Umbilical cord (tissue), 2 donors: ENCODE data around the gene CIAO3. TPM values are rescaled to one million over a fixed set of nuclear protein-coding genes. Genes with fewer than 3 reads are reported as not detected.

Source experiments
- DNase-seq: peaks from one replicate; pipeline ENCODE4 v3.0.0-alpha.2; 2015; ENCODE audit warnings: low spot score
- total RNA-seq: library from RNA; depleted of rRNA; stranded (reverse); fragments of >200 nt; gene quantifications from one replicate; pipeline ENCODE4 v1.2.3, GENCODE V29; 2014; ENCODE audit warnings: low replicate concordance; ENCODE audit not compliant: insufficient read depth

Gene CIAO3
- total RNA-seq, 1 donor from 2014 or later, result 32.5 TPM

DNA sequence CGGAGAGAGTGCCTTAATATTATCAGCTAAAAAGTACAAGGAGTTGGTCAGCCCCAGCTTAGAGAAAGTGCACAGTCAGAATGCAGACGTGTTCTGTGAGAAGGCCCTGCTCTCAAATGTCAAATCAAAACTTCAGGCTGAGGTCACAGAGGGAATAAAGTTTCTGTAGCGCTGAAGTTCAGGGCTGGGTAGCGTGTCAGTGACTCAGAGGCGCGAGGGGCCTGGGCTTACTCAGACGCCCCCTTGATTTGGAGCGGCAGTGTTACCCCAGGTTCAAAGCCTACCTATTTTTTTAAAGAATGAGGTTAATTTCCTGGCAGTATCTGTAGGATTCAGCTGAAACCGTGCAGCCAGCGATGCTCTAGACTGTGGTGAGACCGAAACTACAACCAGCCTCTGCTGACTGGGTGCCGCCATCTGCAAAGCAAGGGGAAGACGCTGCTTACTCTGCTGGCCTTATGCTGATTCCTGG, 4.8 kb downstream of the CIAO3 start:
- no peak for DNase-seq

DNA sequence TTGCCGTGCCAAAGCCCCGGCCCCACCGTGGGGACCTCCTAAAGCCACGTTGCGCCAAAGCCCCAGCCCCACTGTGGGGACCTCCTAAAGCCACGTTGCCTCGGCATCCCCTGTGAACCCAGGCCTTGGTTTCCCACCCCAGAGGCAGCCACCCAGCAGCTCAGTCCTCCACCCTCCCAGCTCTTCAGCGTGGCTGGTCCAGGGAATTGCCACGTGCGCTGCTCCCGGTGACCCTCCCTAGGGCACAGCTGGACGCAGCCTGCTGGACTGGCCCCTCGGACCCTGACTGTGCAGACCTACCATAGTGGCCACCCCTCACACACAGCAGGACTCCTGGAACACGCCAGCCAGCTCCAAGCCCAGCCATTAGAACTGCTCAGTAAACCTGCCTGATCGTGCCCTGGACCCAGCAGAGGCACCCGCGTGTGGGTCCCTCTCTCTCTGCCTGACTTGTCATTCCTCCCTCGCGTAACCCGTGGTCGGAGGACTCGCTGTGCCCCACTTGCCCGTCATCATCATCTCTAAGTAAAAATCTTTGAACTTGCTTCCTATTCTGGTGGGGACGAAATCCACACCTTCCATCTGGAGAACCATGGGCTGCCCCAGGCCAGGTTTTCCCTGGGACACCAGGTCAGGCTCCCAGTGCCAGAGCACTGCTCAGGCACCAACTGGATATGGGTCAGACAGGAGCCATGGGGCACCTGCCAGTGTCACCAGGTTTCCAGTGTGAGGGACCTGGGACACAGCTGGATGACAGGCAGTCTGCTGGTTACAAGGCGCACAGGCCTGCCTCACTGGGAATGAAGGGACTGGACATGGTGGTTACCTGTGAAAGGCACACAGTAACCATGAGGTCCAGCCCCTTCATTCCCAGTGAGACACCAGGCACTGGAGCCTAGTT, 5.6 kb downstream of the CIAO3 start:
- DNase-seq, result no peak

DNA sequence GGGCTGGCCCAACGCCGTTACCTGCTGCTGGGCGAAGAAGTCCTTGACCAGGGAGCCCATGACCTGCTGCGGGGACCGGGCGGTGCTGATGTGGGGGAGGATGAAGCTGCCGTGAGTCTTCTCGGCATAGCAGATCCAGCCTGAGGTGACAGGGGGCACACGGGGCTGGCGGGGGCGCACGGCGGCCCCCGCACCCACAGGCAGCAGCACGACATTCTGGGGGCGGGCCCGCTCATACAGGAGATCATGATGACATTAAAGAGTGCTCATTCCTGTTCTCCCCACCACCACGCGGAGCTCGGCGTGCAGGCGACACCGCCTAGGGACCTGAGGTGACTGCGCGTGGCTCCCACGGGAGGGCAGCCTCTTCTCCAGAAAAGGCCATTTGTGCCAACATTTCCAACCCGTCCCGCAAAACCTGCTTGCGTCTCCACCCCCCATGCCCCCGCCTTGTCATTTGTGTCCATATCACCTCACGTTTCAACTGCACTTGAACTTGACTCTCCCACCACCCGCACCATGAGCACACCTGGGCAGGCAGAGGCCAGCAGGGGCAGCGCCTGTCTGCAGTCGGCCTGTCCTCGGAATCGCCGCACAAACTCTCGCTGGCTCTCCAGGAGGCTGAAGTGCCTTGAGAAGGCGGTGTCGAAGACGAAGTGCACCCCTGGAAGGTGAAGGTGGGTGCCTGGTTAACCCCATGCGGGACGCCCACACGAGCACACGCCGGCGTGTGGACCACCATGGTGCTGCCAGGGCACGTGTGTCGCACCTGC, 6.4 kb downstream of the CIAO3 start:
- DNase-seq, result no peak

DNA sequence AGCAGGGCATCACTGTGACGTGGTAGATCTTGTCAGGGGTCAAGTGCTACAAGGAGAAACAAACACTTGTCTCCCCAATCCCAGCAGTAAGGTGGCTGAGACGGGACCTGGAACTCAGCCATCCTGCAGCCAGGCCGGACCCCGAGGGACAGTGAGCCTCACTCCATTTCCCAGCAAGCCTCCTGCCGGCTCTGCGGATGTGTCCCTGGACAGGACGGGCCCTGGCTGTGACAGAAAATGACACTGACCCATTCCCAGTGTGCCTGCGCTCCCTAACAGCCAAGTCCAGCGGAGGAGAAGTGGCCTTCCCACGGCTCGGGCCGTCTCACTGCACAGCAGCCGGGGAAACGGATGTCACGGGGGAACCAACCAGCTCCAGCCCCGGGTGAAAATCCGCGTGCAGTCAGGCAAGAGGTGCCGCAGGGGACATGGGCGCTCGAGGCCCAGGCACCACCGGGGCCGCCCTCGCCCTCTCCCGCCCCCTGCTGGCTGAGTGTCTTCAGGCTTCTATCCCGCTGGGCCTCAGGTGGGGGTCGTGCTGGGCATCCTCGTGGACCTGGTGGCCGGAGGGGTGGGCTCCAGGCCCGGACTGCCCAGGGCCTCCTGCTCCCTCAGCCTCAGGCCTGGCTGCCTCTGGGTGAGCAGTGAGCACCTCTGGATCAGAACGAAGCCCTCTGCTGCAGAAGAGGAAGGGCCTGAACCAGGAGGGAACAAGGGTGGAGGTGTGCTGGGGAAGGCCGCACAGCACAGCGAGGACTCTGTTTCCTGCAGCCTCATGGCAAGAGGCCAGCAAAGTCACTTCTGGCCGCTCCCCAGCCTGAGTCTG, 7.2 kb downstream of the CIAO3 start:
- no peak for DNase-seq

DNA sequence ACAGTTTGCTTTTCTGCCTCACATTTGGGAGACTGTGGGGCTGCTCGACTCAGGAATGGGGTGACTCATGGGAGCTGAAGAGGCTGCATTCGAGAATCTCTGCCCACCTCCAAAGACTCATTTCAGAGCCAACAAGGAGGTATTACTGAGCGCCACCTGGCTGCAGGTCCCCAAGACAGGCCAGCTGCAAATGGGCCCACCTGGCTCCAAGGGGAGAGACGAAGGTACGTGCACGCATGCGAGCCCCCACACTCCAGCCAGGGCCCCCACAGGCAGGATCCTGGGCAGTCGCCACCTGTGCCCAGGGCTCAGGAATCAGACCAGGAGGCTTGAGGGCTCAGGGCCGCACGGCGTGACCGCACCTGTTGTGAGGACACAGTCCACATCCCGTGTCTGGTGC, 7.9 kb downstream of the CIAO3 start:
- no peak for DNase-seq

DNA sequence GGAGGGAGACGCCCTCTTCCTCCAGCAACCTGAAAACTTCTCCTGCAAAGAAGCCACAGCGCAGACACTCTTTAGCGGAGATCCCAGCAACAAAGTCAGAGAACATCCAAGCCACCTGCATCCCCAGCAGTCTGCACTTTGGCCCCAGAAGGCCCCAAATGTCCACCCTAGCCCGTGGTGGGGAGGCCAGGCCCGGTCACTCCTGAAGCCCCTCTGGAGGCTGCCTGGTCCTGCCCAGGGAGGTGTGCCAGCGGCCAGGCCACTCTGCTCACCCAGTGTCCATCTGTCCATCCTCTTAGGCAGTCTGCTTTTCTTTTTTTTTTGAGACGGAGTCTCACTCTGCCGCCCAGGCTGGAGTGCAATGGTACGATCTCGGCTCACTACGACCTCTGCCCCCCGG, 8.5 kb downstream of the CIAO3 start:
- DNase-seq, result no peak

DNA sequence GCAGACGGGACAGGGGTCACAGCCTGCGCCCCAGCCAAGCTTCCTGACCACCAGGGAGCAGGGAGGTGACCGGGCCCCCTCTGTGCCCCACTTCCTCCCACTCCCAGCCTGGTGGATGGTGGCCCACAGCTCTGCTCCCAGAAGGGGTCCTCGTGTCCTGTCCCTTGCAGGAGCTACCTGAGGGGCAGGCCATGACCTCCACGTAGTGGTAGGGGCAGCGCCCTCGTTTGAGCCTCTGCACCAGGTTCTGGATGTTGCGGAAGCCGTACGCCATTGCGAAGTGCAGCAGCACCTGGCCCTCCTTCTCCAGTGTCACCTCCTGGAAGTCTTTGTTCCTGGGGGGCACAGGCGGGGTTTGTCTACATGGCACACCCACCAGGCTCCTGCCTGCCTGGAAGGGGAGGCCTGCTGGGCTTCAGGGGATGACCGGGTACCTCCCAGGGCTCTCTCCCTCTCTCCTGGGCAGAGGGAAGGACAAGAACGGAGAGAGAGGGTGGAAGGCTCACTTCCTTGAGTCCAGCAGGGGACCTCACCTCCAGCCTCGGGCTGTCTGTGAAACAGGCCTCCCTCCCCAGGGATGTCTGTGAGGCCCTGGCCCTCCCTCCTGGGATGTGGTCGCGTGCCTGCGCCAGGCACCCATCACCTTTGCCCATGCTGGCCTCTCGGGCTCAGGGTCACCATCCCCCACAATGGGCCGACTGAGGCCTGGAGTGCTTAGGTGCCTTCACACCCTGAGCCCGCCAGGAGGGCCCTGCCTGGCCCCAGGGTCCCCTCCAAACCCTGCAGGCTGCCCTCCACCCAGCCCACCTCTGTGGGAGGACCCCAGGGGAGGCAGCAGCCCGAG, 9.9 kb downstream of the CIAO3 start:
- no peak for DNase-seq

DNA sequence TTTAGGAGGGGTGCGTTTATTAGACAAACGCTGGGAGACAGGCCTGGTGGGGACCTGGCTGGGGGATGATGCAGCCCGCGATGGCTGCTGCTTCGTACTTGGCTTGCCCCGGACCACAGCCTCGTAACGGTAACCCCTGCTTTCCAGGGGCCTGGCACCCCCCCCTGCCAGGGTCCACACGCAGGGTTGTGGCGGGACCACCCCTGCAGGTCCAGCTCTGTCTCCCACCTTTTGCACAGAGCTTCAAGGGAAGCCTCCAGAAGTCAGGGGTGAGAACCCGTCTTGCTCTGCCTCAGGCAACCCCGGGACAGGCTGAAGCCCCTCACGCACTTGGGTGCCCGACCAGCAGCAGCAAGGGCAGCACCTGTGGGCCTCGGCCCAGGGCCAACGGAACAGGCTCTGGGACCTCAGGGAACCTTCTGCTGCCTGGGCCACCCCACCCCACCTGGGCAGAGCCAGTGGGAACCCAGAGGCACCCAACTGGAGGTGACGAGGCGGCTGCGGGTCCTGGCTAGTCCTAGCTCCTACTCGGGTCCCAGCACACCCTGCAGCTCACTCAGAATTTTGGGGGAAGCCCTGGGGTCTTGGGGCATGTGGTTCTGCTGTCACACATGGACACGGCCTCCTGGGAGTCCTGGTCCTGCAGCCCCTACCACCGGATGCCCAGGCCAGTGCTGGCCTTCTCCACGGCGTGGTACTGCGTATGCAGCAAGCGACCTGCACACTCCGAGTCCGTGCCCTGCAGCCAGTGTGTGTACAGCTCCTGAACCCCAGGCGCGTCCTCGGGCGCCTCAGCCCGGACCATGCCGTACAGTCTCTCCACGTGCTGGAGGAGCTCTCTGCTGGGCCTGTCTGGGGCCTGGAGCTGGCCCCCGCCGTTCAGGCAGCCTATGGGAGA, 10.8 kb downstream of the CIAO3 start:
- DNase-seq, result no peak

DNA sequence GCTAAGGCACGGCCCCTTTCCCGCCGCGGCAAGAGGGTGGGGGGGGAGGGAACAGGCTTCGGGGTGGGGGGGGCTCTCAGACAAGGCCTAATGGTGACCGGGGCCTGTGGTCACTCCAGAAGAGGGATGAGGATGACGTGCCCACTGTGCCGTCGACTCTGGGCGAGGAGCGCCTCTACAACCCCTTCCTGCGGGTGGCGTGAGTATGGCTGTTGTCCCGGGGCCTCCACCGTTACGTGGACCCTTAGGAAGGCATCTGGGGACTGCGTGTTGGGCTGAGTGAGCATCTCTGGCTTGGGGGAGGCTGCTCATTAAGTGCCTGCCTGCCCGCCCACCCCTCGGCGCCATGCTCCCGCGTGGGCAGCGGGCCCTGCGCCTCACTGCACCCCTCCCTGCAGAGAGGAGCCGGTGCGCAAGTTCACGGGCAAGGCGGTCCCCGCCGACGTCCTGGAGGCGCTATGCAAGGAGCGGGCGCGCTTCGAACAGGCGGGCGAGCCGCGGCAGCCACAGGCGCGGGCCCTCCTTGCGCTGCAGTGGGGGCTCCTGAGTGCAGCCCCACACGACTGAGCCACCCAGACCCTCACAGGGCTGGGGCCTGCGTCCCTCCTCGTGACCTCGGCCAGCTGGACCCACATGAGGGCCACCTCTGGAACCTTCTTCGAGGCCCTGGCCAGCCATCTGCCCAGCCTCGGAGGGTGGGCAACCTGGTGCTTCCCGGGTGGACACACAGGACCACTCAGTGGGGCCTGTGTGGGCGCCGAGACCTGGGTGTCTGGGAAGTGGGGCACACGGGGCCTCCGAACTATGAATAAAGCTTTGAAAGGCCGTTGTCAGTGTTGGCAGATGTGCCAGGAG, 11.7 kb downstream of the CIAO3 start:
- DNase-seq, result no peak

DNA sequence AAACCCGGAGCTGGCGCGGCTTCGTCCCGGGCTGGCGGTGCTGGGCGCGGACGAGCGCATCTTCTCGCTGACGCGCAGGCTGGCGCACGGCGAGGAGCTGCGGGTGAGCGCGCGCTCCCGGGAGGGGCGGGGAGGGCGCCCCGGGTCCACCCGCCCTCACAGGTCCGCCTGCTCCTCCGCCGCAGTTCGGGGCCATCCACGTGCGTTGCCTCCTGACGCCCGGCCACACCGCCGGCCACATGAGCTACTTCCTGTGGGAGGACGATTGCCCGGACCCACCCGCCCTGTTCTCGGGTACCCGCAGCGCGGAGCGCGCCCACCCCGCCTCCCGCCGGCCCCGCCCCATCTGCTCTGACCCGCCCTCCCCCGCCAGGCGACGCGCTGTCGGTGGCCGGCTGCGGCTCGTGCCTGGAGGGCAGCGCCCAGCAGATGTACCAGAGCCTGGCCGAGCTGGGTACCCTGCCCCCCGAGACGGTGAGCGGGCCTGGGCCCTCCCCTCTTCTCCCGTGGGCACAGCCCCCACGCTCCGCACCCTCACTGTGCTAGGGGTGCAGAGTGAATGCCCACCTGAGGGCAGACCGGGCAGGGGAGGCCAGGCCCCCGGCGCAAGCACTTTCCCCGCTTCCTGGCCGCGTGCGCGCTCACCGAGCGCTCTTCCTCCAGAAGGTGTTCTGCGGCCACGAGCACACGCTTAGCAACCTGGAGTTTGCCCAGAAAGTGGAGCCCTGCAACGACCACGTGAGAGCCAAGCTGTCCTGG, 12.5 kb downstream of the CIAO3 start:
- DNase-seq, result peak; percentile 50

DNA sequence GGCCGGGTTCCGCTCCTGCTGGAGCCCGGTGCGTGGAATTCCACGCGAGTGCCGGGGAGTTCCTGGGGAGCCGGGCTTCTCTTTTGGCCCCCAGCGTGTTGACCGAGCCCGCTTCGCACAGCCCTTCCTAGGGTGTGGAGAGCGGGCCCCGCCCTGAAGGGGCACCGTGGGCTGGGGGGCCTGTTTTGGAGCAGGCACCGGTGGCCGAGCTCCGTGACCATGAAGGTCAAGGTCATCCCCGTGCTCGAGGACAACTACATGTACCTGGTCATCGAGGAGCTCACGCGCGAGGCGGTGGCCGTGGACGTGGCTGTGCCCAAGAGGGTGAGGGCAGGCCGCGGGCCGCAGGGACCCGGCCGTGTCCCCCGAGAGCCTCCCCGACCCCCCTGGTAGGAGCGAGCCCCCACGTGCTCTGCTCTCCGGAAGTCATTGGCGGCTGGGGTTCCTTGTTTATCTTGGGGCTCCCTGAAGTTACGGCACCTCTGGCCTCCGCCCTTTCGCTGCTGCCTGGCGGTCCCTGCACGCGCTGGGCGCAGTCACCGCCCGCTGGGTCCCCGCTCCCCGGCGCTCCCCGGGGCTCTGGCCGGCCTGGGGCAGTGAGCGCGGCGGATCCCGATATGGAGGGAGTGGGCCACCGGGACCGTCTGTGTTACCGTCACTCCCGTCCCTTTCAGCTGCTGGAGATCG, 13.4 kb downstream of the CIAO3 start:
- DNase-seq, result no peak

DNA sequence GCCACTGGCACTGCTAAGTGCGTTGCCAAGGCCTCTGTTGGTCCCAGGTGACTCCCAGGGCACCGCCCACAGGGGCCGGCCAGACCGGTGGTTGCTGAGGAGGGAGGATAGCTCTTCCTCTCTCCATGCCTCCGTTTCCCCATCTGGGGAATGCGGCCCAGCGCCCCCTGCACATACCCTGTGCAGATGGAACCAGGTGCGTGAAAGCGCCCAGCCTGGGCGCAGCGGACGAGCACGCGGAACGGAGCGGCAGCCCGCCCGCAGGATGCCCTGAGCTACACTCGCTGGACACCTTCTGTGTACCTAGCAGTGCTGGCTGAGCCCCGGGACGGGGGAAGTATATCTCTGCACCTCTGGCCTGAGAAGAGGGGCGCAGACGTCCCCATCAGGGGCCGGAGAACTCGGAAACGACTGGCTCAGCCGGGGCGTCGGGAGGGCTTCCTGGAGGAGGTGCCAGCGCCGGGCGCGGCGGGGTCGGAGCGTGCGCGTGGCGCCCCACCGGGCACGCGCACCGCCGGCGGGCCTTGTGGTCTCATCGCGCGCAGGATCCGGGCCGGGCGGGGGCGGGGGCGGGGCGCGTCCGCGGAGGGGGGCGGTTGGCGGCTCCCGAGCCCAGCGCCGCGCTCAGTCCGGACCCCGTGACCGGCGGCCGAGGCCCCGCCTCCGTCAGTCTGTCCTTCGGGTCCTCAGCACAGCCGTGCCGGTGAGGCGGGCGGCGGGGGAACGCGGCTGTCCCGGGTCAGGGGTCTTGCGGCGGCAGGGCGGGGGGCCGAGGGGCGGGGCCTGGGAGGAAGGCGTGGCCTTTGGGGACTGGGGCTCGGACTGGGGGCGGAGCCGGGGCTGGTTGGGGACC, 14.1 kb downstream of the CIAO3 start, which contains the start of the genes CCDC78 and HAGHL:
Gene CCDC78, minus strand, starts transcription at position 6 of the 853 bp plus-strand sequence. CDS start 76 bp downstream, outside the sequence.
Gene HAGHL, plus strand, starts transcription at position 669 of the 853 bp plus-strand sequence. CDS start 404 bp downstream, outside the sequence.
- DNase-seq, result no peak

DNA sequence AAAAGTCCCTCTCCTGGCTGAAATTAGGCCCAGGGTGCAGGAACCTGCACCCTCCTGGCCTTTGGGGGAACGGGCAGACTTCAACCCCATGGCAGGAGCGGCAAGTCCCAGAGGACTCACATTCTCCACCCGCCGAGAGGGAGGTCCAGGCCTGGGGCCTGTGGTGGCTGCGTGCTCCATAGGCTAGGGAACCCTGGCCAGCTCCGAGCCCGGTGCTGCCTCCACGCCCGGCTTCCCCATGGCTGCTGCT, 14.7 kb downstream of the CIAO3 start:
- DNase-seq, result no peak

DNA sequence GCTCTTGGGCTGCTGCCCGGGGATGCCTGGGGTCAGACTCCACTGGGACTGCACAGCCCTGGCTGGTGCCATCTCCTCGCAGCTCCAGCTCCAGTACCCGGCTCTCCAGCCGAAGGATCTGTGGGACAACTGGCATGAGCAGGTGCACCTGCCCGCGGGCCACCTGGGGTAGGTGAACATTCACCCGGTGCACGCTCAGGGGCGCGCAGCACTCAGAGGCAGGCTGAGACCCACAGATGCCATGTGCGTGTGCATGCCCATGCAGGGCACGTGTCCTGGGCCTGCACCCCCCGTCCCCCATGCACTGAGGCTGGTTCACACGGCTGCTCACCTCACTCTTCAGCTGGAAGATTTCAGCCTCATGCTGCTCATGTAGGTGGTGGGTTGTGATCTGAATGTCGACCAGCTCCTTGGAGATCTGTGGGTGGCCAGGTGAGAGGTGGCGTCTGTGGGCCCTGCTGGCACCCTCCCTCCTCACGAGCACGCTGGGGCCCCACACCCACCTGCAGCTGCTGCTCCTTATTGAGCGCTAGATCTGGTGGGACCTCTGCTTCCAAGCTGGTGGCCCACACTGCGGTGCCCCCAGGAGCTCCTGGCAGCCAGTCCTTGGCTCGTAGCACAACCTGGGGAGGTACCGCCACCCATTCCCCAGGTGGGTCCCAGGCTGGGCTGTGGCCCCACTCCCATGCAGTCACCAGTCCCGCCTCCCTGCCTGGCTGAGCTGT, 15.2 kb downstream of the CIAO3 start:
- no peak for DNase-seq

DNA sequence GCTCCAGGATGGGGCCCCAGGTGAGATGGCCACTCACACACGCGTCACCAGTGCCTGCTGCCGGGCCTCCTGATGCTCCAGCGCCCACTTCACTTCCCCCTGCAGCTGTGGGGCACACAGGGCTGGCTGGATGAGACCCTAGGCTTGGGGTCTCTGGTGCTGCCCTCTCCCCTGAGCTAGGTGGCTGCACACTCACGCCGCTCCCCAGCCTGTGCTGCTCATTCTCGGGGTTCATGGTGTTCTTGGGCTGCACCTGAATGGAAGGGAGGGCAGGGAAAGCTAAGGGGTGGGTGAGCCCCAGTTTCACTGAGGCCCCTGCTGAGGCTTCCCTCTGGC, 15.8 kb downstream of the CIAO3 start:
- DNase-seq, result no peak
